Measurements from ENCODE around the gene RHOG. TPM values are rescaled to one million over a fixed set of nuclear protein-coding genes. Genes with fewer than 3 reads are reported as not detected.
A peak's percentile ranks its signal among the peaks of the same experiment; 100 is the strongest.

RHOG gene
- total and polyA plus RNA-seq, 5 donors from 2014 or later: 173 to 276 (median 234) TPM

- Mint-ChIP-seq H3K27ac (peak overlapping the region; percentile 97 to 100 (median 99)), H3K4me3 (peak overlapping the region; percentile 93 to 97 (median 96)), H3K9me3 (peaks cover 0 to 4% (median 0%) of the 10 kb centered on the region in 7 donors), H3K27me3 (peaks cover 13% of the 10 kb centered on the region), H3K4me1 (peaks cover 20 to 63% (median 31%) of the 10 kb centered on the region in 4 donors), H3K36me3 (peaks cover 19% of the 10 kb centered on the region)
- Histone ChIP-seq H3K4me3 (ENCODE audit: low read depth, low read length) (peak overlapping the region; percentile 98), H3K9me3 (ENCODE audit: control insufficient read depth in 2 of 2, low read length in 2 of 2) (no peaks in the 10 kb centered on the region), H3K36me3 (ENCODE audit: control insufficient read depth, insufficient read depth, low read length) (peaks cover 4% of the 10 kb centered on the region), H3K27me3 (ENCODE audit: control insufficient read depth, insufficient read depth, low read length) (no peaks in the 10 kb centered on the region), H3K27ac (ENCODE audit: insufficient read depth, low read length, poor library complexity, severe bottlenecking) (peak overlapping the region; percentile 100), H3K4me1 (ENCODE audit: control insufficient read depth, insufficient read depth, low read length, poor library complexity, severe bottlenecking) (peaks cover 54% of the 10 kb centered on the region)
- ATAC-seq (ENCODE audit: low read depth in 2 of 2) (no peak), DNase-seq (peak; percentile 26 to 50 (median 45))
These were observed 522 bp downstream of the RHOG start for GRCh38 chr11:3840004-3840869.

- Mint-ChIP-seq H3K36me3 (peaks cover 35% of the 10 kb centered on the region), H3K9me3 (peaks cover 0 to 5% (median 0%) of the 10 kb centered on the region in 7 donors)
These were observed 2.3 kb downstream of the RHOG start for GRCh38 chr11:3838504-3838903.

GRCh38 chr11:3837793-3838192, 3.0 kb downstream of the RHOG start:
- Mint-ChIP-seq H3K27ac (peak overlapping the region; percentile 85 to 99 (median 97)), H3K36me3 (peaks cover 38% of the 10 kb centered on the region), H3K4me1 (peaks cover 34 to 76% (median 54%) of the 10 kb centered on the region in 4 donors), H3K27me3 (peaks cover 13% of the 10 kb centered on the region), H3K9me3 (peaks cover 0 to 5% (median 0%) of the 10 kb centered on the region in 7 donors), H3K4me3 (peak overlapping the region; percentile 93 to 97 (median 96))
- H3K27me3 ChIP-seq (ENCODE audit: control insufficient read depth, insufficient read depth, low read length): no peaks in the 10 kb centered on the region
- H3K36me3 ChIP-seq (ENCODE audit: control insufficient read depth, insufficient read depth, low read length): peaks cover 12% of the 10 kb centered on the region
- H3K27ac ChIP-seq (ENCODE audit: insufficient read depth, low read length, poor library complexity, severe bottlenecking): peak overlapping the region; percentile 100
- no peak for ATAC-seq (ENCODE audit: low read depth in 2 of 2)
- no peak for DNase-seq
- H3K4me3 ChIP-seq (ENCODE audit: low read depth, low read length): peak overlapping the region; percentile 98
- H3K9me3 ChIP-seq (ENCODE audit: control insufficient read depth in 2 of 2, low read length in 2 of 2): no peaks in the 10 kb centered on the region
- H3K4me1 ChIP-seq (ENCODE audit: control insufficient read depth, insufficient read depth, low read length, poor library complexity, severe bottlenecking): peaks cover 78% of the 10 kb centered on the region

More at GRCh38 chr11:3838504-3838903, 2.3 kb downstream of the RHOG start:
- DNase-seq (no peak), ATAC-seq (ENCODE audit: low read depth in 2 of 2) (no peak)
- H3K9me3 ChIP-seq (ENCODE audit: control insufficient read depth in 2 of 2, low read length in 2 of 2): no peaks in the 10 kb centered on the region
- peak overlapping the region; percentile 98 for H3K4me3 ChIP-seq (ENCODE audit: low read depth, low read length)
- H3K4me1 ChIP-seq (ENCODE audit: control insufficient read depth, insufficient read depth, low read length, poor library complexity, severe bottlenecking): peaks cover 71% of the 10 kb centered on the region
- peak overlapping the region; percentile 60 to 99 (median 97) for H3K27ac Mint-ChIP-seq
- peak overlapping the region; percentile 100 for H3K27ac ChIP-seq (ENCODE audit: insufficient read depth, low read length, poor library complexity, severe bottlenecking)
- peak overlapping the region; percentile 93 to 97 (median 96) for H3K4me3 Mint-ChIP-seq
- H3K4me1 Mint-ChIP-seq: peaks cover 31 to 73% (median 48%) of the 10 kb centered on the region in 4 donors
- H3K36me3 ChIP-seq (ENCODE audit: control insufficient read depth, insufficient read depth, low read length): peaks cover 12% of the 10 kb centered on the region
- no peaks in the 10 kb centered on the region for H3K27me3 ChIP-seq (ENCODE audit: control insufficient read depth, insufficient read depth, low read length)
- H3K27me3 Mint-ChIP-seq: peaks cover 13% of the 10 kb centered on the region

- Mint-ChIP-seq H3K36me3 (peaks cover 39% of the 10 kb centered on the region), H3K27me3 (peaks cover 11% of the 10 kb centered on the region), H3K4me3 (peak overlapping the region; percentile 93 to 97 (median 96)), H3K4me1 (peaks cover 36 to 79% (median 59%) of the 10 kb centered on the region in 4 donors), H3K9me3 (peaks cover 0 to 5% (median 0%) of the 10 kb centered on the region in 7 donors), H3K27ac (peak overlapping the region; percentile 87 to 99 (median 91))
- Histone ChIP-seq H3K27me3 (ENCODE audit: control insufficient read depth, insufficient read depth, low read length) (no peaks in the 10 kb centered on the region), H3K36me3 (ENCODE audit: control insufficient read depth, insufficient read depth, low read length) (peaks cover 14% of the 10 kb centered on the region), H3K4me3 (ENCODE audit: low read depth, low read length) (peak overlapping the region; percentile 98), H3K27ac (ENCODE audit: insufficient read depth, low read length, poor library complexity, severe bottlenecking) (peak overlapping the region; percentile 100), H3K9me3 (ENCODE audit: control insufficient read depth in 2 of 2, low read length in 2 of 2) (no peaks in the 10 kb centered on the region), H3K4me1 (ENCODE audit: control insufficient read depth, insufficient read depth, low read length, poor library complexity, severe bottlenecking) (peaks cover 84% of the 10 kb centered on the region)
- ATAC-seq (ENCODE audit: low read depth in 2 of 2) (peak in 1 of 2 donors; percentile 9), DNase-seq (peak; percentile 43 to 81 (median 55))
These were observed 3.9 kb downstream of the RHOG start for GRCh38 chr11:3836903-3837302.

GRCh38 chr11:3835751-3836150, 5.0 kb downstream of the RHOG start:
- peak overlapping the region; percentile 73 to 97 (median 96) for H3K4me3 Mint-ChIP-seq
- ATAC-seq (ENCODE audit: low read depth in 2 of 2): no peak
- Histone ChIP-seq H3K27me3 (ENCODE audit: control insufficient read depth, insufficient read depth, low read length) (no peaks in the 10 kb centered on the region), H3K9me3 (ENCODE audit: control insufficient read depth in 2 of 2, low read length in 2 of 2) (no peaks in the 10 kb centered on the region), H3K4me3 (ENCODE audit: low read depth, low read length) (peak overlapping the region; percentile 98), H3K36me3 (ENCODE audit: control insufficient read depth, insufficient read depth, low read length) (peaks cover 24% of the 10 kb centered on the region), H3K4me1 (ENCODE audit: control insufficient read depth, insufficient read depth, low read length, poor library complexity, severe bottlenecking) (peaks cover 91% of the 10 kb centered on the region), H3K27ac (ENCODE audit: insufficient read depth, low read length, poor library complexity, severe bottlenecking) (peak overlapping the region; percentile 65)
- peaks cover 49% of the 10 kb centered on the region for H3K36me3 Mint-ChIP-seq
- H3K4me1 Mint-ChIP-seq: peaks cover 48 to 87% (median 68%) of the 10 kb centered on the region in 4 donors
- H3K9me3 Mint-ChIP-seq: peaks cover 0 to 5% (median 0%) of the 10 kb centered on the region in 7 donors
- H3K27me3 Mint-ChIP-seq: peaks cover 5% of the 10 kb centered on the region
- peak overlapping the region; percentile 95 to 99 (median 95) for H3K27ac Mint-ChIP-seq
- DNase-seq: no peak

GRCh38 chr11:3834664-3835461, 5.9 kb downstream of the RHOG start:
- Mint-ChIP-seq H3K27me3 (peaks cover 5% of the 10 kb centered on the region), H3K36me3 (peaks cover 54% of the 10 kb centered on the region), H3K4me1 (peaks cover 48 to 94% (median 74%) of the 10 kb centered on the region in 4 donors), H3K9me3 (peaks cover 0 to 5% (median 0%) of the 10 kb centered on the region in 7 donors), H3K4me3 (peak overlapping the region; percentile 73 to 97 (median 96)), H3K27ac (peak overlapping the region; percentile 95 to 99 (median 95))
- H3K36me3 ChIP-seq (ENCODE audit: control insufficient read depth, insufficient read depth, low read length): peaks cover 33% of the 10 kb centered on the region
- H3K9me3 ChIP-seq (ENCODE audit: control insufficient read depth in 2 of 2, low read length in 2 of 2): no peaks in the 10 kb centered on the region
- peak overlapping the region; percentile 65 for H3K27ac ChIP-seq (ENCODE audit: insufficient read depth, low read length, poor library complexity, severe bottlenecking)
- H3K4me3 ChIP-seq (ENCODE audit: low read depth, low read length): peak overlapping the region; percentile 98
- no peaks in the 10 kb centered on the region for H3K27me3 ChIP-seq (ENCODE audit: control insufficient read depth, insufficient read depth, low read length)
- peaks cover 92% of the 10 kb centered on the region for H3K4me1 ChIP-seq (ENCODE audit: control insufficient read depth, insufficient read depth, low read length, poor library complexity, severe bottlenecking)
- peak in 1 of 3 donors; percentile 42 for DNase-seq
- ATAC-seq (ENCODE audit: low read depth in 2 of 2): no peak

- no peaks in the 10 kb centered on the region for H3K9me3 ChIP-seq (ENCODE audit: control insufficient read depth in 2 of 2, low read length in 2 of 2)
- Mint-ChIP-seq H3K4me1 (peaks cover 46 to 97% (median 73%) of the 10 kb centered on the region in 4 donors), H3K27me3 (peaks cover 2% of the 10 kb centered on the region), H3K4me3 (peak overlapping the region; percentile 73 to 97 (median 96)), H3K27ac (peak overlapping the region; percentile 95 to 99 (median 95)), H3K9me3 (peaks cover 0 to 3% (median 0%) of the 10 kb centered on the region in 7 donors), H3K36me3 (peaks cover 50% of the 10 kb centered on the region)
- H3K27me3 ChIP-seq (ENCODE audit: control insufficient read depth, insufficient read depth, low read length): no peaks in the 10 kb centered on the region
- no peak for ATAC-seq (ENCODE audit: low read depth in 2 of 2)
- peak overlapping the region; percentile 98 for H3K4me3 ChIP-seq (ENCODE audit: low read depth, low read length)
- H3K27ac ChIP-seq (ENCODE audit: insufficient read depth, low read length, poor library complexity, severe bottlenecking): peak overlapping the region; percentile 65
- peaks cover 37% of the 10 kb centered on the region for H3K36me3 ChIP-seq (ENCODE audit: control insufficient read depth, insufficient read depth, low read length)
- no peak for DNase-seq
- peaks cover 87% of the 10 kb centered on the region for H3K4me1 ChIP-seq (ENCODE audit: control insufficient read depth, insufficient read depth, low read length, poor library complexity, severe bottlenecking)
These were observed 6.5 kb downstream of the RHOG start for GRCh38 chr11:3834349-3834663.
